Keratinocyte (primary cell): ENCODE results near the gene CACNA1H. TPM values are rescaled to one million over a fixed set of nuclear protein-coding genes. Genes with fewer than 3 reads are reported as not detected.

Experiments used
- DNase-seq: peaks from one replicate; pipeline ENCODE4 v3.0.0-alpha.2; 2011; ENCODE audit warnings: low read depth, missing footprints, low spot score
- FAIRE-seq: peaks from 2 replicates; lab custom pipeline; 2011; peaks lifted over from hg19 to GRCh38; lab: Jason Lieb, UNC
- H2AFZ ChIP-seq: 2 replicates; pipeline ENCODE4 v1.6.0; 2012; ENCODE audit warnings: low read length, control low read depth, inconsistent platforms; ENCODE audit not compliant: control insufficient read depth
- H3K27ac ChIP-seq: 2 replicates; pipeline ENCODE4 v1.5.1; 2011; ENCODE audit warnings: low read length; ENCODE audit not compliant: control insufficient read depth, insufficient read depth
- H3K27me3 ChIP-seq: 3 replicates; pipeline ENCODE4 v1.6.0; 2011; ENCODE audit warnings: low read length; ENCODE audit not compliant: control insufficient read depth, insufficient read depth; ENCODE audit errors: extremely low read depth
- H3K36me3 ChIP-seq, 2 experiments: 2 replicates in 1 of 2; 3 replicates in 1 of 2; pipeline ENCODE4 v1.5.1; 2011; ENCODE audit warnings: low read length in 2 of 2, mild to moderate bottlenecking in 1 of 2; ENCODE audit not compliant: control insufficient read depth in 2 of 2, insufficient read depth in 2 of 2; ENCODE audit errors: extremely low read depth in 1 of 2
- H3K4me1 ChIP-seq: 3 replicates; pipeline ENCODE4 v1.5.1; 2011; ENCODE audit warnings: low read length; ENCODE audit not compliant: control insufficient read depth, insufficient read depth; ENCODE audit errors: extremely low read depth
- H3K4me2 ChIP-seq: 3 replicates; pipeline ENCODE4 v1.6.0; 2011; ENCODE audit warnings: low read depth, low read length; ENCODE audit not compliant: control insufficient read depth, insufficient read depth; ENCODE audit errors: extremely low read depth
- H3K4me3 ChIP-seq, 3 experiments: fragments of 200-600 bp in 1 of 3; sonication (generic) in 1 of 3; 2 replicates in 2 of 3; 3 replicates in 1 of 3; pipeline ENCODE4 v1.5.1; 2011 to 2016; ENCODE audit warnings: low read length in 3 of 3, mild to moderate bottlenecking in 3 of 3, control low read depth in 2 of 3, inconsistent platforms in 1 of 3, low read depth in 1 of 3, mixed read lengths in 1 of 3, mixed run types in 1 of 3, moderate library complexity in 1 of 3; ENCODE audit not compliant: control insufficient read depth in 2 of 3, insufficient read depth in 2 of 3; ENCODE audit errors: extremely low read depth in 1 of 3
- H3K79me2 ChIP-seq: 2 replicates; pipeline ENCODE4 v1.6.0; 2012; ENCODE audit warnings: low read length; ENCODE audit not compliant: control insufficient read depth, insufficient read depth
- H3K9ac ChIP-seq: 3 replicates; pipeline ENCODE4 v1.6.0; 2011; ENCODE audit warnings: low read length; ENCODE audit not compliant: control insufficient read depth, insufficient read depth; ENCODE audit errors: extremely low read depth
- H3K9me1 ChIP-seq: 3 replicates; pipeline ENCODE4 v1.6.0; 2011; ENCODE audit warnings: low read length; ENCODE audit not compliant: control insufficient read depth, insufficient read depth; ENCODE audit errors: extremely low read depth
- H3K9me3 ChIP-seq: 2 replicates; pipeline ENCODE4 v1.5.1; 2012; ENCODE audit warnings: low read depth, low read length; ENCODE audit not compliant: control insufficient read depth
- H4K20me1 ChIP-seq: 3 replicates; pipeline ENCODE4 v1.6.0; 2011; ENCODE audit warnings: low read length; ENCODE audit not compliant: control insufficient read depth, insufficient read depth; ENCODE audit errors: extremely low read depth
- CTCF ChIP-seq, 3 experiments: IDR thresholded peaks in 1 of 3; conservative IDR thresholded peaks in 1 of 3; optimal IDR thresholded peaks in 1 of 3; 2 replicates in 2 of 3; 3 replicates in 1 of 3; pipeline versions ENCODE3 to v1.5.1; 2011; ENCODE audit warnings: low read length in 3 of 3, mild to moderate bottlenecking in 3 of 3, moderate library complexity in 2 of 3, control low read depth in 1 of 3, inconsistent platforms in 1 of 3; ENCODE audit not compliant: insufficient read depth in 2 of 3; ENCODE audit errors: extremely low read depth in 1 of 3
- EZH2 ChIP-seq: IDR thresholded peaks from one replicate; pipeline ENCODE4 v1.6.1; 2012; ENCODE audit warnings: inconsistent platforms, mild to moderate bottlenecking, low read length, moderate library complexity
- dilution Hi-C: fragments of 300-500 bp; cut with MboI; formaldehyde crosslinking; loops from one replicate; pipeline ENCODE4 v1.7.0; 2020; ENCODE audit warnings: low sequenced_read_pairs; ENCODE audit not compliant: extremely low pct_ligation_motif_present
- polyA plus RNA-seq, 5 experiments: library from polyadenylated mRNA; depleted of rRNA in 3 of 5; stranded (reverse) in 3 of 5; stranded (forward) in 1 of 5; unstranded in 1 of 5; fragments of >200 nt; gene quantifications; 1 replicate in 1 of 5; 2 replicates in 3 of 5; 3 replicates in 1 of 5; pipeline versions ENCODE4 v1.2.1 to v1.2.3, GENCODE V29; 2011 to 2012; ENCODE audit warnings: missing spikeins in 2 of 5, low read depth in 1 of 5, low replicate concordance in 1 of 5

CACNA1H gene
- polyA plus RNA-seq, 1 donor (not counting 4 experiments of a cell fraction or from before 2014, with no cell fraction given): not detected

DNA sequence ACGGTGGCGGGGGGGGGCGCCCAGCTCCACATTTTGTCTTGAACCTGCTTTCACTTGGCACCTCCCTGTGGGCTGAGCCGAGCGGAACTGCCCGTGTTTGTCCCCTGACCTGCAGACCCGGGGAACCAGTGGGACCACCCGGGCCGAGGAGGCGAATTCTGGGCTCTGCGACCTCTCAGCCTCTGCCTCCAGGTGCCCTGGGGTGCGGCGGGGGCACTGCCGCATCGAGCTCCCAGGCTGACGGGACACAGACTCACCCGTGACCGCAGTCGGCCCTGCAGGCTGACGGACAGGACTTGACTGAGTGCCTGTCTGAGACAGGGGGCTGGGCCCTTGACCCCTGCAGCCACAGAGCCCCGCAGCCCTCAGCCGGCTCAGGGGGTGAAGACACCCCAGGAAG lies 45.8 kb upstream of the CACNA1H start:
- H3K9me3 ChIP-seq: no peaks in the 10 kb centered on the region

DNA sequence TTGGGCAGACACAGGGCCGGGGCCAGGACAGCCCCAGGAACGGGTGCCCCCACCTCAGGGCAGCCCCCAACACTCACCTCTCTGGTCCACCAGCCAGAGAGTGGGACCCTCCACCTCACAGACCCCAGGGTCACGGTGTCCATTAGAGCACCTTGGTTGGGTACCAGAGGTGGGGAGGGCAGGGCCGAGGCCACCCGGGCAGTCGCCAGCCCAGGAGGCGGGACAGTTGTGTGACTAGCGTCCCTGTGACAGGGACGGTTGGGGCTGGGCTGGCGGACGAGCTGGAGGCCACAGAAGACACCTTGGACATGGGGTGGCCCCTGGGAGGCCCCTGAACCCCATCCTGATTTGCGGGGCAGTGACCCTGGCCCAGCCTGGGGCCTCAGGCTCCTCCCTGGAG lies 45.2 kb upstream of the CACNA1H start:
- FAIRE-seq: no peak
- DNase-seq: no peak
- TF ChIP-seq CTCF (optimal IDR thresholded peaks at IDR 0.05 in 1 of 3, IDR thresholded peaks at IDR 0.05 in 1 of 3, conservative IDR thresholded peaks at IDR 0.05 in 1 of 3; ENCODE audit: extremely low read depth in 1 of 3, insufficient read depth in 2 of 3, low read length in 3 of 3) (no peak), EZH2 (no peak)
- Histone ChIP-seq H4K20me1 (no peaks in the 10 kb centered on the region), H3K27me3 (peaks cover 58% of the 10 kb centered on the region), H3K4me1 (no peaks in the 10 kb centered on the region), H3K9me3 (no peaks in the 10 kb centered on the region), H3K4me2 (no peak overlapping the region), H3K79me2 (no peaks in the 10 kb centered on the region), H3K9me1 (no peaks in the 10 kb centered on the region), H3K4me3 (no peak overlapping the region), H2AFZ (no peak overlapping the region), H3K36me3 (no peaks in the 10 kb centered on the region), H3K9ac (no peak overlapping the region), H3K27ac (no peak overlapping the region)
- dilution Hi-C loops: no loop called here

More for the DNA sequence above, 45.8 kb upstream of the CACNA1H start:
- no peaks in the 10 kb centered on the region for H3K4me1 ChIP-seq
- no peak overlapping the region for H3K4me2 ChIP-seq
- no peak overlapping the region for H3K9ac ChIP-seq
- FAIRE-seq: no peak
- no peak overlapping the region for H3K4me3 ChIP-seq
- H3K27ac ChIP-seq: no peak overlapping the region
- H4K20me1 ChIP-seq: no peaks in the 10 kb centered on the region
- H3K36me3 ChIP-seq: no peaks in the 10 kb centered on the region
- dilution Hi-C loops: no loop called here
- TF ChIP-seq CTCF (optimal IDR thresholded peaks at IDR 0.05 in 1 of 3, IDR thresholded peaks at IDR 0.05 in 1 of 3, conservative IDR thresholded peaks at IDR 0.05 in 1 of 3; ENCODE audit: extremely low read depth in 1 of 3, insufficient read depth in 2 of 3, low read length in 3 of 3) (no peak), EZH2 (no peak)
- H3K79me2 ChIP-seq: no peaks in the 10 kb centered on the region
- peaks cover 58% of the 10 kb centered on the region for H3K27me3 ChIP-seq
- no peak for DNase-seq
- no peak overlapping the region for H2AFZ ChIP-seq
- H3K9me1 ChIP-seq: no peaks in the 10 kb centered on the region
